Activated naive CD8-positive, alpha-beta T cell treated with anti-CD3 and anti-CD28 coated beads for 36 hours (primary cell): Measurements from ENCODE around the gene LRRC25. TPM values are rescaled to one million over a fixed set of nuclear protein-coding genes. Genes with fewer than 3 reads are reported as not detected.

Experiments
- DNase-seq: peaks from one replicate; pipeline ENCODE4 v3.0.0; 2021
- H3K27ac Mint-ChIP-seq: one replicate; pipeline ENCODE4 v1.8.0; 2022; ENCODE audit warnings: mild to moderate bottlenecking, moderate library complexity, mixed read lengths
- H3K27me3 Mint-ChIP-seq: one replicate; pipeline ENCODE4 v1.8.0; 2022; ENCODE audit warnings: mild to moderate bottlenecking, mixed read lengths
- H3K36me3 Mint-ChIP-seq: one replicate; pipeline ENCODE4 v1.8.0; 2021; ENCODE audit warnings: mild to moderate bottlenecking, mixed read lengths
- H3K4me1 Mint-ChIP-seq: one replicate; pipeline ENCODE4 v1.8.0; 2021; ENCODE audit warnings: mixed read lengths
- H3K4me3 Mint-ChIP-seq: one replicate; pipeline ENCODE4 v1.8.0; 2022; ENCODE audit warnings: mild to moderate bottlenecking, moderate library complexity, mixed read lengths
- H3K9me3 Mint-ChIP-seq: one replicate; pipeline ENCODE4 v1.8.0; 2022; ENCODE audit warnings: mixed read lengths
- total RNA-seq, 2 experiments: library from RNA; stranded (reverse); gene quantifications; one replicate each; pipeline ENCODE4 v1.2.3, GENCODE V29; 2021

LRRC25 gene
- total RNA-seq: not detected

DNA sequence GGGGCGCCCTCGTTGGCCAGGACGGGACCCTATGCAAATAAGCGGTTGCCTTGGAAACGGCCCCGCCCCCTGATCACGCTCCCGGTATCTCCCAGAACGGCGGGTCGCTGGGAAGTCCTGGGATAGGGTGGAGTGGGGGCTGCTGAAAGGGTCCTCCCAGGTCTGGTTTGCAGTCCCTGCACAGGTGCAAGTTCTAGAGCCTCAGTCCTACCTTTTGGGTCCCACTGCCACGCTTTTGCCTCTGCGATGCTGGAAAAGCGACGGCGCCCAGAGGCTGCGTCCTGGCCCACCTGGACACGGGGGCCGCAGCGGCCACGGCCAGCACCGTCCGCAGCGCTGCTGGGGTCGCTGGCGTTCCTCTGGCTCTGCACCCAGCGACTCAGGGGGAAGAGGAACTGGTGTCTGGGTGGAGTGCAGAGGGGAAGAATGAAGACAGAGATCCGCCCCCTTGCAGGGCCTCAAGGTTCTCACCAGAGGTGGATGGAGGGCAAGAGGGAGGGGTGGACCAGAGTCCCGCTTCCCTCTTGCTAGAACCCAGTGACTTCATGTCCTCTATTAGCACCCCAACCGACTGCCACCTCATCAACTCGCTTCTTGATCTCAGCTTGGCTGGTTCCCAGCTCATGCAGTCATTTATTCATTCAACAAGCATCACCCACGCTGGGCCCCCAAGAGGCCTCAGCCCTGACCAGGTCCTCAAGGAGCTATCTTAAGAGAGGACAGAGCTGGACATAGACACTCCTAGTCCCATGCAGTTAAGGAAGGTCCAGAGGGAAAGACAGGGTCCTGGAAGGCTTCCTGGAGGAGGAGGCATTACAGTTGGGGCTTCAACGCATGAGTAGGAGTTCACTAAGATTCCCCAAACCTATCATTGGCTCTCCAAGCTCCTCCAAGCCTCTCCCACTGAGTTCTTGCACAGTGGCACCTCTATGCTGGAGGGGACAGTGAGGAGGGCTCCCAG, at the start of gene LRRC25:
TSS of gene LRRC25 (minus strand) at position 381 of the 961 bp plus-strand sequence. CDS start 659 bp downstream, outside the sequence.
- H3K4me1 Mint-ChIP-seq: peaks cover 2% of the 10 kb centered on the region
- H3K27me3 Mint-ChIP-seq: peaks cover 34% of the 10 kb centered on the region

DNA sequence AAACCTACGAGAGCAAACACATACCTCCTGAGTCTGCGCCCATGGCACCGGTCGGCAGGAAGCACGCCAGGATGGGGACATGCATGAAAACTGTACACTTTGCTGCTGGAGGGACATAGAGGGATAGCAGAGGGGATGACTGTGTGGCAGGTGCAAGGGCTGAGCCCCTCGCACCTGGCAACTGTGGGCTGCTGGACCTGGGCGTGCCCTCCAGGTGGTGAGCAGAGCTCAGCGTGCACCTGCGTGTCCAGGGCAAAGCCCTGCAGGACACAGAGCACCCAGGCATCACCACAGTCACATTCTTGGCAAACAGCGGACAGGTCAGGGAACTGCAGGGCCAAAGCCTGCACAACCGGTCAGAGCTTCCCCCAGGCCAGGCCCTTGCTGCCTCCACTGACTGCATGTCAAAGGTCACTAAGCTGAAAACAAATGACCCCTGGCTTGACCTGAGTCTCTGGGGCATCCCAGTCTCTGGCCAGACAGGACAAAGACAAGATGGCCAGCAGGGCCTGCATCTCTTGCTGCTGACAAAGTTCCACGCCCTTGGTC, 49.5 kb upstream of the LRRC25 start:
- no peak for DNase-seq
- H3K27ac Mint-ChIP-seq: no peak overlapping the region
- H3K36me3 Mint-ChIP-seq: peaks cover 13% of the 10 kb centered on the region
- H3K27me3 Mint-ChIP-seq: no peaks in the 10 kb centered on the region
- H3K4me3 Mint-ChIP-seq: no peak overlapping the region
- peaks cover 7% of the 10 kb centered on the region for H3K4me1 Mint-ChIP-seq
- H3K9me3 Mint-ChIP-seq: peaks cover 3% of the 10 kb centered on the region

More for the DNA sequence above, at the start of gene LRRC25:
- H3K9me3 Mint-ChIP-seq: no peaks in the 10 kb centered on the region
- DNase-seq: no peak
- no peak within 1 kb of the TSS for H3K4me3 Mint-ChIP-seq
- H3K36me3 Mint-ChIP-seq: no peaks in the 10 kb centered on the region
- no peak within 1 kb of the TSS for H3K27ac Mint-ChIP-seq

DNA sequence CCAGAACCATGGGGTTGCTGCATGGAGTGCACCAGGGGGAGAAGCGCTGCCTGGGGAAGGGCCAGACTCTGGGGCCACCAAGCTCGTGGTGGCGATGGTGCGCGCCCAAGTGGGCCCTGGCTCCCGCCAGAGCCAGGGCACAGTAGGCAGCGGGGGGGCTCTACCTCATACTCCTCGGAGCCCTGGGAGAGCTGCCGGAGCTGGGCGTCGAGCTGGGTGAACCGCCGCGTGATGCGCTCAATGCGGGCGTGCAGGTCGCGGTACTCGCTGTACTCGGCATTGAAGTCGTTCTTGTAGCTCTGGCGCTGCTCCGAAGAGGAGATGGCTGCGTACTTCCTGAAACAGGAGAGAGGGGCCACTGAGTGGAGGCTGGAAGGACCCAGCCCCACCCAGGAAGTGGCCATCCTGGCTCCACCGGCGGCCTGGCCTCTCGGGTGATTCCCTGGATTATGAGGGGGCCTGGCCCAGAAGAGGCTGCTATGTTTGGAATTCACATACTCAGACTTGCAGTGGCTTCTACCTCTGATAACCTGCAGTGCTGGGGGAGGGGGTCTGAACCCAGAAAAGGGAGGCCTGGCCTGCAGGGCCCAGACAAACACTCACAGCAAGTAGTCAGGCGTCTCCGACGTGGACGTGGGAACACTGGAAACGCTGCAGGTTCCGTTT, 48.9 kb upstream of the LRRC25 start:
- H3K9me3 Mint-ChIP-seq: peaks cover 3% of the 10 kb centered on the region
- H3K4me1 Mint-ChIP-seq: peaks cover 9% of the 10 kb centered on the region
- no peak overlapping the region for H3K27ac Mint-ChIP-seq
- no peaks in the 10 kb centered on the region for H3K27me3 Mint-ChIP-seq
- no peak overlapping the region for H3K4me3 Mint-ChIP-seq
- peaks cover 13% of the 10 kb centered on the region for H3K36me3 Mint-ChIP-seq
- no peak for DNase-seq

DNA sequence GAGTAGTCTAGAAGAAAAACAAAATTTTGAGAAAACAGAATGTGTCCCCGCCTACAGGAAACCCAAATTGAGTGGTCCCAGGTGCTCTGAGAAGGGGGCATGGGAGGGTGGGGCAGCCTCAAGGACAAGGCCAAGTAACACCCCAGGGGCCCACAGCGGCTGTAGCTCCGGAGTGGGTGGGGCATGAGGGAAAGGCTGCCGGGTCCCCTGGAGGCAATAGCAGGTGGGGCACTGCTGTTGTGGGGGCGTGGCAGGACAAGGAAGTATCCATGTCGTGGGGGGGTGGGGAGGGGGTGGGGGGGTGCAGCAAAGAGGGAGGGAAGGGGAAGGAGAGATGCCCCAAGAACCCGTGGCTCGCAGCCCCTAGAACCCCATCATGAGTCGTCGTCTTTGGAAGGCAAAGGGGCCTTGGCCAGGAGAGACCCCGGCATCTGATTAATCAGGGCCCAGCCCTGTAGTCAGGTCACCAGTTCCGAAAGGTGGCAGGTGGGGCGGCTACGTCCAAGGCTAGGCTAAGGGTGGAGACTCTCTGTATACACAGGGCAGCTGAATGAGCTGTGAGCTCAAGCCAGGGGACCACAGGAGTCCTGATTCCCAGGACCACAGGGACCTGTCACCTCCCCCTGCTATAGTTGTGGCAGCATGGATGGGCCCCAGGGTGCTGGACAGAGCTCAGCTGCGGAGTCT, 48.0 kb upstream of the LRRC25 start:
- no peak for DNase-seq
- H3K36me3 Mint-ChIP-seq: peaks cover 11% of the 10 kb centered on the region
- no peak overlapping the region for H3K4me3 Mint-ChIP-seq
- no peak overlapping the region for H3K27ac Mint-ChIP-seq
- no peaks in the 10 kb centered on the region for H3K27me3 Mint-ChIP-seq
- H3K9me3 Mint-ChIP-seq: peaks cover 3% of the 10 kb centered on the region
- H3K4me1 Mint-ChIP-seq: peaks cover 9% of the 10 kb centered on the region

DNA sequence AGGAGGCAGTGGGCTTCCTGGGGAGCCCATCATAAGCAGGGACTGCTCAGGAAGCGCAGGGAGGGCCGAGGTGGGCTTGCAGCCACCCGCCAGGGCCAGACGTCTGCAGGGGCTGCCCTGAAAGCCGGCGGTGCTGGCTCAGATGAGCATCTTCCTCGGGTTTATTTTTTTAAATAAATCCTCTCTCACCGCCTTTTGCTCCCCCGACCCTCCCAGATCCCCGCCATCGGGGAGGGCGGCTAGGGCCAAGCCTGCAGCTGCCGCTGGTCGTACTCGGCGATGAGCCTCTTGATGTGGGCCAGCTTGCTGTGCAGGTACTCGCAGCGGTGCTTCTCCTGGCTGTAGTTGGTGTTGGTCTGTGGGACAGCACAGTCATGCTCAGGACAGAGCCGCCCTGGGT, 47.1 kb upstream of the LRRC25 start:
- Mint-ChIP-seq H3K36me3 (peaks cover 11% of the 10 kb centered on the region), H3K4me3 (no peak overlapping the region), H3K27ac (no peak overlapping the region), H3K9me3 (peaks cover 3% of the 10 kb centered on the region), H3K4me1 (peaks cover 14% of the 10 kb centered on the region), H3K27me3 (no peaks in the 10 kb centered on the region)
- no peak for DNase-seq

DNA sequence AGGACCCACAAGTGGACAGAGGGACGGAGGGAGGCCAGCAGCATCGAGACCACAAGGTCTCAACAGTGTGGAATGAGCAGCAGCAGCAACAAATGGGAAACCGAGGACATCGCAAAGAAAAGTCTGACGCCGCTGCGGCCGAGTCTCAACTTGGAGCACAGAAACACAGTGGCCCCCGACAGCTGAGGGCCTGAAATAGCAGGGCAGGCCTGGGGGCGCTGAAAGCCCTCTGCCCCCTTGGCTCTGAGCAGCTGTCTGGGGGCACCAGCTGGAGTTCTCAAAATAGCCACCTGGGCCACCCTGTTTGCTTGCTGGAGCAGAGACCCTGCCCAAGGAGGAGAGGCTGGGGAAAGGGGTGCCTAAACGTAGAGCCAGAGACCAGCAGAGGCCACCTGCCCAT, 46.4 kb upstream of the LRRC25 start:
- no peak for DNase-seq
- Mint-ChIP-seq H3K27me3 (no peaks in the 10 kb centered on the region), H3K4me3 (no peak overlapping the region), H3K27ac (no peak overlapping the region), H3K4me1 (peaks cover 16% of the 10 kb centered on the region), H3K9me3 (peaks cover 3% of the 10 kb centered on the region), H3K36me3 (peaks cover 11% of the 10 kb centered on the region)

DNA sequence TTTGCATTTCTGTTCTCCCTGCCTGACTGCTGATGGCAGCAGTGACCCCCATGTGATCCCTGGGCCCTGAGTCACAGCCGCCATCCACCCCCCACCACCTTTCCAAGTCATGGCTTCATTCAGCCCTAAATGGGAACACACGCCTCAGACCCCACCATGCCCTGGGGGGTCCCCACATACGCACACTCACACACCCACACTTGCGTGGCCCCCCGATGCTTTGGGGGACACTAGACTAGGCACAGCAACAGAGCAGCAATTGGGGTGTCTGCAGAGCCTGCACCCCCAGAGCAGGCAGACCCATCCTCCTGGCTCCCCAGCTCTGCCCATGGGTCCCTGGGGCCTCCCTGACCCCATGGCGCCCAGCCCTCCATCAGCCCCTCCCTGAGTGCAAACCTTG, 46.0 kb upstream of the LRRC25 start:
- no peak overlapping the region for H3K27ac Mint-ChIP-seq
- no peaks in the 10 kb centered on the region for H3K27me3 Mint-ChIP-seq
- peaks cover 3% of the 10 kb centered on the region for H3K9me3 Mint-ChIP-seq
- peaks cover 16% of the 10 kb centered on the region for H3K4me1 Mint-ChIP-seq
- H3K4me3 Mint-ChIP-seq: no peak overlapping the region
- H3K36me3 Mint-ChIP-seq: peaks cover 9% of the 10 kb centered on the region
- DNase-seq: no peak

DNA sequence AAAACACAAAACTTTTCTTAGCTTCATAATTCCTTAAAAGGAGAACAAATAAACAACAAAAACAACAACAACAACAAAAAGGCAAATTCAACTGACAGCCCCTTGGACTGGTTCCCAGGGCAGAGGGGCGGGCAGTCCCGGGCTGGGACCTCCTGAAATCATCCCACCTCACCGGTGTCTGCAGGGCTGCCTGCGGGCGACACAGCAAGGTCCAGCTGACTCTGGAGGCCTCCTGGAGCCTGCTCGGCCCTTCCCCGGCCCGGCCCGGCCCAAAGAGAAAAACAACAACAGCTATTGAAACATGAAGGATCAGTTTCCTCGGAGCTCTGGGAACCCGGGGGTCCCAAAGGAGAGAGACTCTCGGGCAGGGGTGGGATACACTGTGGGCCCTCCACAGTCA, 45.5 kb upstream of the LRRC25 start:
- peaks cover 6% of the 10 kb centered on the region for H3K36me3 Mint-ChIP-seq
- DNase-seq: no peak
- H3K27me3 Mint-ChIP-seq: no peaks in the 10 kb centered on the region
- peaks cover 3% of the 10 kb centered on the region for H3K9me3 Mint-ChIP-seq
- no peak overlapping the region for H3K27ac Mint-ChIP-seq
- no peak overlapping the region for H3K4me3 Mint-ChIP-seq
- peaks cover 16% of the 10 kb centered on the region for H3K4me1 Mint-ChIP-seq

DNA sequence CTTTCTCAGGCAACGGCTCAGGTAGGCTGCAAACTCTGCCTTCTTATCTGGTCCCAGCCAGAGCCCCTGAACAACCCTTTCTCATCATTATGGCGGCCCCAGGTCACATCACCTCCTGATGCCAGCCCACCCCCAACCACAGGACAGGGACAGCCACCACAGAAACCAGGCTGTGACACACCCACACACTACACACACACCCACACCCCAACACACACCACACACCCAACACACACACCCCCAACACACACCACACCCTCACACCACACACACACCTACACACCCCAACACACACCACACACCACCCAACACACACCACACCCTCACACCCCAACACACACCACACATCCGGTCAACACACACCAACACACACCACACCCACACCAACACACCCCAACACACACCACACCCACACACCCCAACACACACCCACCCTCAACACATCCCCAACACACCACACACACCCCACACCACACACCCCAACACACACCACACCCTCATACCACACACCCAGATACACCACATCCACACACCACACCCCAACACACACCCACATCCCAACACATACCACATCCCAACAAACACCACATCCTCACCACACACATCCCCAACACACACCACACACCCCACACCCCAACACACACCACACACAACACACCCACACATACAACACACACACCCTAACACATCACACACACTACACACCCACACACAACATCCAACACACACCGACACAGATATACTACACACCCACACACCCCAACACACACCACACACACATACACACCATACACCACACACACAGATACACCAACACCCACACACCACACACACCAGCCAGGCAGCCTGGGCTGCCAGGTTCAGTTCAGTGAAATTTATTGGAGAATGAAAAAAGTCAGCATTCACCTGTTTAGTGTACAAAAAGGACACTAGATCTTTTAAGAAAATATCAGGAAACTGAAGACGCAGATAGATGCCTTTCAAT, 44.7 kb upstream of the LRRC25 start:
- Mint-ChIP-seq H3K9me3 (peaks cover 3% of the 10 kb centered on the region), H3K36me3 (peaks cover 6% of the 10 kb centered on the region), H3K4me1 (peaks cover 18% of the 10 kb centered on the region), H3K27me3 (no peaks in the 10 kb centered on the region), H3K27ac (peak overlapping the region; percentile 69), H3K4me3 (peak overlapping the region; percentile 23)
- DNase-seq: no peak

DNA sequence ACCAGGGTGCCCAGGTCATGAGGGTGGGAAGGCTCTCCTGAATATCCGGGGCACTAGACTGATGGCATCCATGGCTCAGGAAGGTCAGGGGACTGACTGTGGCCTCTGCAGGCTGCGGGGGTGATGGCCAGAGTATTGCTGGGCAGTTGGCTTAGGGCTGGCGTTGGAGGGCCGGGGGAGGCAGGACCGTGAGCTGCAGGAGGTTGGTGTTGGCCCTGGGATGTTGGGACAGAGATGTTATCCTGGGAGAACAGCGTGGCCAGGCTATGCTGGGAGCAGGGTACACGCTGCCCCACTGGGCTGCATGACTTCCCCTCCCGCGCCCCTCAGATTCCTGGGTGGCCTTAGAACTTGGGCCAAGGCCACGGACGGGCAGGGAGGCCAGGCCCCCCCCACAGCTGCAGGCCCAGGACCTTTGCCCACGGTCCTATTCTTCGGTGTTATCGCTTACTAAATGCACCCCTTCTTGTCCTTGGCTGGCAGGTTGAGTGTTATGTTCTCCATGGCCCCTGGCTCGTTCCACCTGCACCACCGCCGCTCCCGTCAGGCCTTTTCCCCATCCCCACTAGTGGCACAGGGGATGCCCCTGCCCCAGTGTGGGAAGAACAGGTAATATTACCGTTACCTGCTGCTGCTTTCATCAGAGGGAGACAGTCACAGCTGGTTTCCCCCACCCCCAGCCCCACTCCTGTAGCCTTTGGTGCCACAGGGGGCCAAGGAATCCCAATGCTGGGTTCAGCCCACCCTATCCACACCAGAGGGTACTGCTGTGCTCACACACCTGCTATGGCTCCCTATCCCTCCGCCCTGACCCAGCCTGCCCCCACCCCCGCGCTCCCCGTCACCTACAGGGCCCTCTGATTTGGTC, 43.7 kb upstream of the LRRC25 start:
- Mint-ChIP-seq H3K9me3 (peaks cover 3% of the 10 kb centered on the region), H3K27me3 (no peaks in the 10 kb centered on the region), H3K4me1 (peaks cover 23% of the 10 kb centered on the region), H3K36me3 (peaks cover 6% of the 10 kb centered on the region), H3K4me3 (no peak overlapping the region), H3K27ac (peak overlapping the region; percentile 69)
- DNase-seq: no peak

DNA sequence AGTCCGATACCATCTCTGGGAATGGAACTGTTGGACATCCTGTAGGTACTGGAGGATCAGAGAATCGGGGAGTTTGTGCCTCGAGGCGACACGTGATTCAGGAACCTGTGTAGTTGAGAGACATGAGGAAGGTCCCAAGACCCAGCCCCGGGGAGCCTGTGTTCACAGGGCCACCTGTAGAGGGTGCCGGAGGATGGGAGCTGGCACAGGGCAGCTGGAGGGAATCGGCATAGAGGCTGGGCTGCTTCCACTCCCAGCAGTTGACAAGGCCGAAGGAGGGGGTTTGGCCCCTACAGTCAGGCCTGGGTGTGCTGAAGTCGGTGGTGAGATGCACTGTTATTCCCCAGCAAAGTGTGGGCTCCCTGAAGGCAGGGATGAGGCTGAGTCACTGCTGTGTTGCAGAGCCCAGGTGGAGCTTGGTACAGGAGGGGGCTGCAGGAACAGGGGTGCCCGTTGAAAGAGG, 43.0 kb upstream of the LRRC25 start:
- Mint-ChIP-seq H3K4me1 (peaks cover 26% of the 10 kb centered on the region), H3K4me3 (no peak overlapping the region), H3K27me3 (no peaks in the 10 kb centered on the region), H3K27ac (no peak overlapping the region), H3K9me3 (peaks cover 3% of the 10 kb centered on the region), H3K36me3 (peaks cover 9% of the 10 kb centered on the region)
- DNase-seq: no peak

DNA sequence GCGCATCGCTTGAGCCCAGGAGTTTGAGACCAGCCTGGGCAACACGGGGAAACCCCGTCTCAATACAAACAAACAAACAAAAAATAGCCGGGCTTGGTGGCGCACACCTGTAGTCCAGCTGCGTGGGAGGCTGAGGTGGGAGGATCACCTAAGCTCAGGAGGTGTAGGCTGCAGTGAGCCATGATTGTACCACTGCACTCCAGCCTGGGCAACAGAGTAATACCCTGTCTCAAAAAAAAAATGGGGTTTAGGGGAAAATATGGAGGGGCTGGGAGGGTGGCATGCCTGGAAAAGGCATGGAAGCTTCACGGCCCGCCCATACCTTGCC, 42.5 kb upstream of the LRRC25 start:
- Mint-ChIP-seq H3K27ac (no peak overlapping the region), H3K9me3 (peaks cover 3% of the 10 kb centered on the region), H3K4me1 (peaks cover 26% of the 10 kb centered on the region), H3K4me3 (no peak overlapping the region), H3K36me3 (peaks cover 9% of the 10 kb centered on the region), H3K27me3 (no peaks in the 10 kb centered on the region)
- no peak for DNase-seq
